Brain pericyte (primary cell): ENCODE measurements around the gene TIPRL.
"Not testable (repeated sequence)": the region's sequence is repeated elsewhere in the genome, so short reads cannot be mapped to it uniquely, and the experiment has no call there.

Experiments used
- DNase-seq: peaks from one replicate; pipeline ENCODE4 v3.0.0-alpha.2; 2012; ENCODE audit warnings: low read depth, low spot score

The TIPRL gene

GRCh38 chr1:168178638-168179437 lies at the start of gene TIPRL:
TSS of gene TIPRL (plus strand) at chr1:168178962. CDS start at chr1:168179078, 116 bp downstream.
- peak; percentile 95 for DNase-seq

- no peak for DNase-seq
Observed at GRCh38 chr1:168129933-168130332, 48.8 kb upstream of the TIPRL start.

DNA sequence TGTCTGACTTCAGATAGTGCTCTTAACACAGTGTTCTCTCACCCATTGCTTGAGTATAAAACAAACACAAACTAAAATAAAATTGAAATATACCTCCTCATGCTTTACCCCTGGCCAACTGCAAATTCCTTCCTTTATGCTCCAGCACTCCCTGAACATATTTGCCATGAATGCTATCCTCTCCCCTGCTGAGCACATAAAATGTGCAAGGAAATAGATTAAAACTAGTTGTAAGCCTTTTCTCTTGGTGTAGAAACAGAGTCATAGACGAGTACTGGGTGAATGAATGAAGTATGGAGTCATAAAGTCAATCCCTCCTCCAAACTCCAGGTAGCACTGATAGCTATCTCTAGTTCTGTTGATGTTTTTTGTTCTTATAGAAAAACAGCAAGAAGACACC lies 44.6 kb upstream of the TIPRL start:
- DNase-seq: no peak

DNA sequence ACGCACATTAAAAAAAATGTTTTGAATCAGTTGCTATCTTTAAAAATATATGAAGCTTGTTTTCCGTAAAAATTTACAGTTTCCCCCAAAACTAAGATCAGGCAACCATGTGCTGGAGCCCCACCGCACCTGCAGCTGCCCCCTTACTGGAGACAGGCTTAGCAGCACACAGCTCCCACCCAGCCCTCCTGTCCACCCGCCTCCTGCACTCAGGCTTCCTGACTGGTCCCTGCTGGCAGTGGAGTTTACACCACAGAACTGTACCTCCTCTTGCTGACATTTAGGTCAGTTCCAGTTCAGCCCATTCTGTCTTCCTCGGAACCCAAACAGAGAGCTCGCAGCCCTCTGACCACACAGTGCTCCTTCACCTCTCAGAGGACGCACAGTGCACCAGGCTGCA lies 44.1 kb upstream of the TIPRL start:
- DNase-seq: no peak

GRCh38 chr1:168135116-168135920 lies 43.4 kb upstream of the TIPRL start:
- DNase-seq: no peak

DNA sequence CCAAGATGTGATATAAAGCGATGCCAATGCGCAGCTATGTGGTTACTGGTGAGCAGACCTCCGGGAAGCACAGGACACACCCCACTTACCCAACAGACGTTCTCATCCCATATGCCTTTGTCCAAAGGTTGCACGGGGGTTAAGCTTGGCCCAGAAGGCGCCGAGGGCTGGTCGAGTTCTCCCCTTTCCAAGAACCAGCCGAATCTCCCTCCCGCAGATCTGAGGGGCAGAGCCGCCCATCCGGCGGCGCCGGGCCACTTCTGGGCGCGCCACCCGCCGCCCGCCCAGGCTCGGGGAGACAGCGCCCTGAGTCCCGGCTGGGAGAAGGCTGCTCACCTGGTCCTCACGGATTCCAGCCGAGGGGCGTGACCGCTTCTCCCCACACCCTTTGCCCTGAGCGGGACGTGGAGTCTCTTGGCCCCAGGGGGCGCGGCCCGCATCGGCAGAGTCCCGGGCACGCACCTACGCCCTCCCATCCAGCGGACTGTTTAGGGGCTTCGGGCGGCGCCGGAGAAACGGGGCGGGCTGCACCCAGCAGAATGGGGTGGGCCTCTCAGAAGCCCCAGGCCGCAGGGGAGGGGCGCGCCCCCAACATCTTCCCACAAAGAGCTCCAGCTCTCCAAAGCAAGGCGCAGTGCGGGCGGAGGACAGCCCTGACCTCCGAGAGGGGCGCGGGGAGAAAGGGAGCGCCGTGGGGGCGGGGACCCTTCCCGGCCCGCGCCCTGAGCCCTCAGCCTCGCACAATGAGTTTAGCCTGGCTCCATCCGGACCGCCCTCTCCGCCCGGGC lies 42.6 kb upstream of the TIPRL start:
- no peak for DNase-seq

DNA sequence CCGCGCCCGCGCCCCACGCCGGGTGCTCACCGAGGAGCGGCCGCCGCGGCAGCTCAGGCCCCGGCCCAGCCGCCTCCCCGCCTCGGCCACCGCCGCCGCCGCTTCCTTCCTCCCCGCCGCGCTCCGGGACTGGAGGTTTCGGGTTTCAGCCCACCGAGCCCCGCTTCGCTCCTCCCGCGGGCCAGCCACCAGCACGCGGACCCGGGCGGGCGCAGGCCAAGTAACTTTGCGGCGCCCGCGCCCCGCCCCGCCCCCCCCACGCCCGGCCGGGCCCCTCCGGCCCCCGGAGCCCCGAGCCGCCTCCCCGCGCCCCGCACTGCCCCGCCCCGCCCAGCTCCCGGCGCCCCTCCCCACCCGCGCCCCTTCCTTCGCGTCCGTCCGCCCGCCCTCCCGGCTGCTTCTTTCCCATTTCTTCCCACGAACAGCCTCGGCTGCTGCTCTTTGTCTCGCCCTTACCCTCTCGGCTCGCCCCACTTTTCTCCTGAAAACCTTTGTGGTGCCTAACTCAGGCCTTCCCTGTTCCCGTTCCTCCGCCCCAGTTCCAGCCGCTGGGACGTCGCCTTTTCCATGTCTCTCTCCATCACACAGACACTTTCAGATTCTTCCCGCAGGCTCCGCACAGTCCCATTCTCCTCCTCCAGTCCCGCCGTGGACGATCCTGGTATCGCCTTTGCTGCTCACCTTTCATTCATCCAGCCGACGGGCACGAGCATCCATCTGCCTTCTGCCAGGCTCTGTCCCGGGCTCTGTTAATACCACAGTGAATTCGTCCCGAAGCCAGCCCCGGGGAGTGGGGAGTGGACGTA lies 41.9 kb upstream of the TIPRL start, which contains the start of gene GPR161:
TSS of gene GPR161 (minus strand) at position 222 of the 806 bp plus-strand sequence. CDS start 32,080 bp downstream, outside the sequence.
- no peak for DNase-seq

DNA sequence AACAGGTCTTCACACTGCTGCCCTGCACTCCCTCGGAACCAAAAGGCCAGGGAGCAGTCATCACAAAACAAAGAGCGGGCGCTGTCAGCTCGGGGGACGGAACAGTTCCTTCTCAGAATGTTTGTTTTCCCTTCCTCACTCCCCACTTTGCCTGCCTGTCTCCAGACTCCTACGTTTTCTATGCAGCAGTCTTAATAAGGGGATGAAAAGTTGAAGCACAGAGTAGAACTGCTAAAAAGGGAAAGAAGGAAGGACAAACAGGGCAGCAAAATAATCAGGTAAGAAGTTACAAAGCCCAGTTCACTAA lies 41.3 kb upstream of the TIPRL start:
- no peak for DNase-seq

GRCh38 chr1:168138134-168138533 lies 40.6 kb upstream of the TIPRL start:
- no peak for DNase-seq

DNA sequence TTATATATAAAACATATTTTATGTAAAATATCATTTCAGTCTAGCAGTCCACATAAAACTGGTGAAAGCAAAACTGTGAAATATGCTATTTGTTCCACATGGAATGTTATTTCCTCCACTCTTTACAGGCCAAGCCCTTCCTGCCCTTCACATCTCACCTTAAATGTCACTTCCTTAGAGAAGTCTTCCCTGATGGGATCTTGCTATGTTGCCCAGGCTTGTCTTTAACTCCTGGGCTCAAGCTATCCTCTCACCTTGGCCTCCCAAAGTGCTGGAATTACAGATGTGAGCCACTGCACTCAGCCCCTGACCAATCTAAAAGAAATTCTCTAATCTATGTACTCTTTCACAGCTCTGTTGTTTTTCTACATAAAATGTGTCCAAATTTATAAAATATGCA lies 39.7 kb upstream of the TIPRL start:
- DNase-seq: no peak

- DNase-seq: no peak
Observed at GRCh38 chr1:168141871-168142385, 36.8 kb upstream of the TIPRL start.

DNA sequence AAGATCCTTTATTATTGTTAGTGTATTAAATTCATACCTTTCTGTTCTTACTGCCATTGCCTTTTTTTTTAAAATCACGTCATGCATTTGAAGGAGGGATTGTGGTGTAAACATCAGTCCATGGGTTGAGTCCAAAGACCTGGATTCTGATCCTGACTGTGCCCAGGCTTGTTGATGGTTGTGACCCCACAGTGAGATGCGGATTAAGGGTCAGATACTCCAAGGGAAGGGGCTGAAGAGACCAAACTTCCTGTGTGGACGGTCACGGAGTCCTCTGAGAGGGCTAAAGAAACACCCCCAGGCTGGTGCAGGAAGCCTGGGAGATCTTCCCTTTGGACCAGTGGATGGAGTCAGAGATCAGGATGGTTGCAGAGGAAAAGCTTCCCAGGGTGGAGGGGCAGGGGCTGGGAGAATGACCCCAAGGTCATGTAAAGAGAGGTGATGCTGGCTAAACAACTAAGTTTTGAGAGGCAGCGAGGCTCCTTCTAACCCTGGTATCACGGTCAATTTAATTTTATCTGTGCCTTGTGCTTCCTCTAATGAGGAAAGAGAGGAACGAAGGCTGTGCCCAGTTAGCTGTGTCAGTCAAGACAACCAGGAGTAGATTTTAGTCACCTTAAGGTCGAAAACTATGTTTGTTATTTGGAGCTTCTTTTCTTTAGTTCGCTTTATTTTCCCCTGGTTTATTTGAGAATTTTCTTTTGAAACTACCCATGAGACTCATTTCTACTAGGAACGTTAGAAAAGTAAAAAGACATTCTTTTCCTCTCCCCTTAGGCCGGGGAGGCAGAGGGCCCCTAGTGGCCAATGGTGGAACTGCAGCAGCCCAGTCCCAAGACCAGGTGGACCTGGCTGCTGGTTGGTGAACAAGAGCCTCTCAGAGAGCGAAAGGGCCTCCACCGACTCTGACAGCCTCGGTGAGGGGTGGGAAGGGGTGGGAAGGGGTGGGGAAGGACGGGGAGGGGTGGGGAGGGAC lies 33.3 kb upstream of the TIPRL start:
- peak; percentile 50 for DNase-seq

GRCh38 chr1:168146160-168146539 lies 32.6 kb upstream of the TIPRL start:
- no peak for DNase-seq

DNA sequence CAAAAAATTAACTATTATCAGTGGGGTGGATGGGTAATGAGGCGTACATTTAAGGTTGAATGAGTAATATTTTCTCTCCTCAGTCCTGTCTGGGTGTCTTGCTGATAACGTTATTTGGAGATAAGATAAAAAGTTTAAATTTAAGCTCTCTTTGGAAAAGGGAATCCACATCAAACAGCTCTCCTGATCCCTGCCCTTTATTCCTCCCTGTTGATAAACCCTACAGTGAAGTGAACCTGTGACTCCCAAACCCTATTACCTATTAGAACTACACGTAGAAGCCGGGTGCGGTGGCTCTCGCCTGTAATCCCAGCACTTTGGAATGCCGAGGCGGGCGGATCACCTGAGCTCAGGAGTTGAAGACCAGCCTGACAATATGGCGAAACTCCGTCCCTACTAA lies 32.1 kb upstream of the TIPRL start:
- no peak for DNase-seq

- no peak for DNase-seq
Observed at GRCh38 chr1:168148916-168149315, 29.8 kb upstream of the TIPRL start.

DNA sequence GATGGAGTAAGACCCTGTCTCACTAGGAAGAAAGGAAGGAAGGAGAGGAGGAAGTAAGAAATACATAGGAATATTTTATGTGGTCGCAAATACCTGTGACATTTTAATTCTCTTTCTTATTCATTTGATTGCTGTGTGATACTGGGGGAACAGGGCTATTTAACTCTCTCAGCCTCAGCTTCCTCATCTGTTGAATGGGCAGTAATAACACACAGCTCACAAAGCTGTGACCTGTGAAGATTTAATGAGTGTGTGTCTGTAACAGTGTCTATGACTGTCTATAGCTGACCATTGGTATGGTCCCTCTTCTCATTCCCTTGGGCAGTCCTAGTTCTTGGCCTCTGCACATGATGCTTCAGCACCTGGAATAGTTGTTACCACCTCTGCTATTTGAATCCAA lies 28.5 kb upstream of the TIPRL start:
- no peak for DNase-seq

DNA sequence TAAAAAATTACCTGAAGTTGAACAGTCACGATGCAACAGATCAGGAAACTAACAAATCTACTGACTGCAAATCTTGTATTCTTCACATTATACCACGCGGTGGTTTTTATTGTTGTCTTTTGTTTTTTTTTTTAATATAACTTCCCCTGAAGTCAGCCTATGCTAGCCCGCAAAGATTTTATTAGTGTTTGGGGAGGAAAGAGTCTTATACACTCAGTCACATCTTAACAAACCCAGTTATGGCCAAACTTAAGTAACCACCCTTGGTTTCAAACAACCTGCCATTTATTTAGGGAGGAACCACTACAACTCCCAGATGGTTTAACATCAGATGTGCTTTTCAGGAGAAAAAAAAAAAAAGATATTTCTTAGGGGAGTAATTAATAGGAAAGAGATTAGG lies 26.8 kb upstream of the TIPRL start:
- no peak for DNase-seq

GRCh38 chr1:168154707-168155106 lies 24.1 kb upstream of the TIPRL start:
- DNase-seq: not testable (repeated sequence)

- DNase-seq: no peak
Observed at GRCh38 chr1:168155910-168156309, 22.9 kb upstream of the TIPRL start.

GRCh38 chr1:168157638-168158037 lies 21.1 kb upstream of the TIPRL start:
- DNase-seq: no peak
